Activated CD8-positive, alpha-beta memory T cell treated with anti-CD3 and anti-CD28 coated beads, Interleukin-2, amount 10 ng/mL, durations not matched to agents 7 days and 5 days (primary cell): ENCODE results near the gene SNTB2. TPM values are rescaled to one million over a fixed set of nuclear protein-coding genes. Genes with fewer than 3 reads are reported as not detected.

ENCODE experiments used
- ATAC-seq: fragments of 150-1000 bp; cut with Tn5 transposase; one replicate; pipeline ENCODE4 v1.10.0; 2021; ENCODE audit warnings: moderate library complexity
- CTCF ChIA-PET: fragments of 350-600 bp; sonication (Branson Sonifier 250); formaldehyde crosslinking; loops from one replicate; lab custom pipeline; 2021; ENCODE audit warnings: antibody characterized with exemption; lab: Charles Lee
- DNase-seq: peaks from one replicate; pipeline ENCODE4 v3.0.0-alpha.2; 2020
- H3K27ac Mint-ChIP-seq: one replicate; pipeline ENCODE4 v1.8.0; 2021; ENCODE audit warnings: mild to moderate bottlenecking, mixed read lengths
- H3K27me3 Mint-ChIP-seq: one replicate; pipeline ENCODE4 v1.8.0; 2021; ENCODE audit warnings: mixed read lengths
- H3K36me3 Mint-ChIP-seq: one replicate; pipeline ENCODE4 v1.8.0; 2021; ENCODE audit warnings: mild to moderate bottlenecking, mixed read lengths
- H3K4me1 Mint-ChIP-seq: one replicate; pipeline ENCODE4 v1.8.0; 2021; ENCODE audit warnings: mixed read lengths
- H3K4me3 Mint-ChIP-seq: one replicate; pipeline ENCODE4 v1.8.0; 2021; ENCODE audit warnings: mild to moderate bottlenecking, moderate library complexity, mixed read lengths
- H3K9me3 Mint-ChIP-seq: one replicate; pipeline ENCODE4 v1.8.0; 2022; ENCODE audit warnings: low read depth, mixed read lengths
- total RNA-seq, 2 experiments: library from RNA; stranded (reverse); gene quantifications; one replicate each; pipeline ENCODE4 v1.2.3, GENCODE V29; 2021

Gene SNTB2
- total RNA-seq, 2 experiments from 2014 or later, result 21.5 to 30.6 TPM

- no peak overlapping the region for H3K4me3 Mint-ChIP-seq
- CTCF ChIA-PET, result interaction anchor here (0.9 to 5.8 kb wide), 9 partner anchors 10 to 122 kb away, joined by 3 to 22 read pairs (median 5); partner anchors contain the start of gene SNTB2
- peaks cover 52% of the 10 kb centered on the region for H3K36me3 Mint-ChIP-seq
- H3K4me1 Mint-ChIP-seq, result peaks cover 31% of the 10 kb centered on the region
- peak overlapping the region; percentile 77 for H3K27ac Mint-ChIP-seq
- H3K27me3 Mint-ChIP-seq, result no peaks in the 10 kb centered on the region
- DNase-seq (peak; percentile 72), ATAC-seq (peak; percentile 86)
- no peaks in the 10 kb centered on the region for H3K9me3 Mint-ChIP-seq
Measured at GRCh38 chr16:69166221-69166833, 20.6 kb upstream of the SNTB2 start.

GRCh38 chr16:69166946-69167930, 19.7 kb upstream of the SNTB2 start:
- CTCF ChIA-PET, result interaction anchor here (0.6 to 5.8 kb wide), 8 partner anchors 9 to 540 kb away, joined by 3 to 22 read pairs (median 5); partner anchors contain the start of gene SNTB2
- Mint-ChIP-seq H3K27ac (peak overlapping the region; percentile 77), H3K4me3 (no peak overlapping the region), H3K36me3 (peaks cover 51% of the 10 kb centered on the region), H3K27me3 (no peaks in the 10 kb centered on the region), H3K4me1 (peaks cover 31% of the 10 kb centered on the region), H3K9me3 (no peaks in the 10 kb centered on the region)
- ATAC-seq (no peak), DNase-seq (no peak)

GRCh38 chr16:69169051-69169450, 17.9 kb upstream of the SNTB2 start:
- Mint-ChIP-seq H3K4me3 (no peak overlapping the region), H3K9me3 (no peaks in the 10 kb centered on the region), H3K4me1 (peaks cover 37% of the 10 kb centered on the region), H3K27ac (no peak overlapping the region), H3K27me3 (no peaks in the 10 kb centered on the region), H3K36me3 (peaks cover 45% of the 10 kb centered on the region)
- CTCF ChIA-PET, result interaction anchor here (5.8 kb wide), 1 partner anchor 18 kb away, joined by 22 read pairs; no protein-coding TSS in a partner anchor
- no peak for DNase-seq
- no peak for ATAC-seq

GRCh38 chr16:69169607-69170352, 17.2 kb upstream of the SNTB2 start:
- peaks cover 41% of the 10 kb centered on the region for H3K36me3 Mint-ChIP-seq
- ATAC-seq (no peak), DNase-seq (no peak)
- CTCF ChIA-PET, result interaction anchor here (5.8 kb wide), 1 partner anchor 19 kb away, joined by 22 read pairs; no protein-coding TSS in a partner anchor
- no peak overlapping the region for H3K27ac Mint-ChIP-seq
- peaks cover 35% of the 10 kb centered on the region for H3K4me1 Mint-ChIP-seq
- H3K9me3 Mint-ChIP-seq, result no peaks in the 10 kb centered on the region
- no peaks in the 10 kb centered on the region for H3K27me3 Mint-ChIP-seq
- no peak overlapping the region for H3K4me3 Mint-ChIP-seq

- no peak for ATAC-seq
- no peak overlapping the region for H3K27ac Mint-ChIP-seq
Measured at GRCh38 chr16:69171325-69172084, 15.5 kb upstream of the SNTB2 start.

GRCh38 chr16:69176033-69176800, 10.7 kb upstream of the SNTB2 start:
- Mint-ChIP-seq H3K36me3 (peaks cover 15% of the 10 kb centered on the region), H3K27ac (no peak overlapping the region), H3K9me3 (no peaks in the 10 kb centered on the region), H3K4me1 (peaks cover 15% of the 10 kb centered on the region), H3K27me3 (no peaks in the 10 kb centered on the region), H3K4me3 (no peak overlapping the region)
- CTCF ChIA-PET, result interaction anchor here (1.2 kb wide), 1 partner anchor 10 kb away, joined by 3 read pairs; no protein-coding TSS in a partner anchor
- DNase-seq, result no peak
- no peak for ATAC-seq

More at GRCh38 chr16:69171325-69172084, 15.5 kb upstream of the SNTB2 start:
- no peak for DNase-seq
- Mint-ChIP-seq H3K4me1 (peaks cover 21% of the 10 kb centered on the region), H3K36me3 (peaks cover 32% of the 10 kb centered on the region), H3K4me3 (no peak overlapping the region), H3K9me3 (no peaks in the 10 kb centered on the region), H3K27me3 (no peaks in the 10 kb centered on the region)
- CTCF ChIA-PET, result no interaction called here

GRCh38 chr16:69179328-69180010, 7.5 kb upstream of the SNTB2 start:
- Mint-ChIP-seq H3K4me1 (peaks cover 14% of the 10 kb centered on the region), H3K4me3 (no peak overlapping the region), H3K9me3 (no peaks in the 10 kb centered on the region), H3K36me3 (peaks cover 11% of the 10 kb centered on the region), H3K27me3 (no peaks in the 10 kb centered on the region), H3K27ac (no peak overlapping the region)
- CTCF ChIA-PET, result interaction anchor here (1.2 kb wide), 1 partner anchor 66 kb away, joined by 4 read pairs; no protein-coding TSS in a partner anchor
- no peak for ATAC-seq
- DNase-seq, result no peak

- H3K27me3 Mint-ChIP-seq, result no peaks in the 10 kb centered on the region
- no peak overlapping the region for H3K4me3 Mint-ChIP-seq
- ATAC-seq (no peak), DNase-seq (no peak)
- H3K27ac Mint-ChIP-seq, result no peak overlapping the region
- H3K4me1 Mint-ChIP-seq, result peaks cover 17% of the 10 kb centered on the region
- CTCF ChIA-PET, result interaction anchor here (0.7 to 1.2 kb wide), 2 partner anchors 14 to 66 kb away, joined by 3 to 4 read pairs; no protein-coding TSS in a partner anchor
- no peaks in the 10 kb centered on the region for H3K9me3 Mint-ChIP-seq
- peaks cover 13% of the 10 kb centered on the region for H3K36me3 Mint-ChIP-seq
Measured at GRCh38 chr16:69180011-69180338, 7.0 kb upstream of the SNTB2 start.

- no peak for DNase-seq
- peaks cover 7% of the 10 kb centered on the region for H3K36me3 Mint-ChIP-seq
- H3K4me1 Mint-ChIP-seq, result peaks cover 31% of the 10 kb centered on the region
- no peak overlapping the region for H3K4me3 Mint-ChIP-seq
- no peaks in the 10 kb centered on the region for H3K27me3 Mint-ChIP-seq
- no peak overlapping the region for H3K27ac Mint-ChIP-seq
- ATAC-seq, result no peak
- CTCF ChIA-PET, result interaction anchor here (1.1 kb wide), 2 partner anchors 10 to 335 kb away, joined by 3 read pairs; no protein-coding TSS in a partner anchor
- no peaks in the 10 kb centered on the region for H3K9me3 Mint-ChIP-seq
Measured at GRCh38 chr16:69182730-69183416, 4.1 kb upstream of the SNTB2 start.

- peak; percentile 35 for ATAC-seq
- H3K9me3 Mint-ChIP-seq, result no peaks in the 10 kb centered on the region
- CTCF ChIA-PET, result interaction anchor here (0.6 to 4.6 kb wide), 7 partner anchors 21 to 100 kb away, joined by 3 to 18 read pairs (median 4); partner anchors contain the start of gene UTP4
- peak; percentile 68 for DNase-seq
- peak overlapping the region; percentile 76 for H3K27ac Mint-ChIP-seq
- peaks cover 53% of the 10 kb centered on the region for H3K4me1 Mint-ChIP-seq
- H3K4me3 Mint-ChIP-seq, result peak overlapping the region; percentile 76
- no peaks in the 10 kb centered on the region for H3K27me3 Mint-ChIP-seq
- peaks cover 7% of the 10 kb centered on the region for H3K36me3 Mint-ChIP-seq
Measured at GRCh38 chr16:69187446-69188235, 677 bp downstream of the SNTB2 start.
